ENCODE measurements around the gene DAAM2.

Gene DAAM2

GRCh38 chr6:39929733-39930461 lies 137.7 kb downstream of the DAAM2 start:
- Histone ChIP-seq H3K27ac (peak overlapping the region; percentile 51 to 95), H3K4me3 (peak overlapping the region; percentile 95)
- no peak for TF ChIP-seq CTCF (IDR thresholded peaks at IDR 0.05)
- DNase-seq (ENCODE audit: low spot score): peak; percentile 64

GRCh38 chr6:39930540-39930939 lies 138.4 kb downstream of the DAAM2 start:
- peak; percentile 55 for DNase-seq (ENCODE audit: low spot score)
- Histone ChIP-seq H3K4me3 (peak overlapping the region; percentile 95), H3K27ac (peak overlapping the region; percentile 51 to 95)
- no peak for TF ChIP-seq CTCF (IDR thresholded peaks at IDR 0.05)

- TF ChIP-seq CTCF (IDR thresholded peaks at IDR 0.05): no peak
- DNase-seq (ENCODE audit: low spot score): peak; percentile 53
- Histone ChIP-seq H3K4me3 (peak overlapping the region; percentile 95), H3K27ac (peak overlapping the region; percentile 32 to 95)
Observed at GRCh38 chr6:39931607-39932006, 139.4 kb downstream of the DAAM2 start.

- no peak for TF ChIP-seq CTCF (IDR thresholded peaks at IDR 0.05)
- Histone ChIP-seq H3K4me3 (peak overlapping the region; percentile 95), H3K27ac (peak overlapping the region; percentile 32 to 95)
- DNase-seq (ENCODE audit: low spot score): no peak
Observed at GRCh38 chr6:39932386-39932910, 140.3 kb downstream of the DAAM2 start.

GRCh38 chr6:39933669-39934130 lies 141.5 kb downstream of the DAAM2 start:
- no peak for DNase-seq (ENCODE audit: low spot score)
- no peak for TF ChIP-seq CTCF (IDR thresholded peaks at IDR 0.05)
- Histone ChIP-seq H3K27ac (peak overlapping the region; percentile 91 to 95), H3K4me3 (peak overlapping the region; percentile 95)

- Histone ChIP-seq H3K27ac (peak within 1 kb of the TSS; percentile 91 to 95), H3K4me3 (peak within 1 kb of the TSS; percentile 95)
- DNase-seq (ENCODE audit: low spot score): peak; percentile 93
- no peak for TF ChIP-seq CTCF (IDR thresholded peaks at IDR 0.05)
Observed at GRCh38 chr6:39934131-39934757, 142.1 kb downstream of the DAAM2 start, which contains the start of gene MOCS1. Gene MOCS1 (minus strand): TSS chr6:39934462. CDS start chr6:39934417, 45 bp downstream.

All from coronary artery (tissue), 2 donors.